ENCODE results near the gene PLCD3.

PLCD3 gene

DNA sequence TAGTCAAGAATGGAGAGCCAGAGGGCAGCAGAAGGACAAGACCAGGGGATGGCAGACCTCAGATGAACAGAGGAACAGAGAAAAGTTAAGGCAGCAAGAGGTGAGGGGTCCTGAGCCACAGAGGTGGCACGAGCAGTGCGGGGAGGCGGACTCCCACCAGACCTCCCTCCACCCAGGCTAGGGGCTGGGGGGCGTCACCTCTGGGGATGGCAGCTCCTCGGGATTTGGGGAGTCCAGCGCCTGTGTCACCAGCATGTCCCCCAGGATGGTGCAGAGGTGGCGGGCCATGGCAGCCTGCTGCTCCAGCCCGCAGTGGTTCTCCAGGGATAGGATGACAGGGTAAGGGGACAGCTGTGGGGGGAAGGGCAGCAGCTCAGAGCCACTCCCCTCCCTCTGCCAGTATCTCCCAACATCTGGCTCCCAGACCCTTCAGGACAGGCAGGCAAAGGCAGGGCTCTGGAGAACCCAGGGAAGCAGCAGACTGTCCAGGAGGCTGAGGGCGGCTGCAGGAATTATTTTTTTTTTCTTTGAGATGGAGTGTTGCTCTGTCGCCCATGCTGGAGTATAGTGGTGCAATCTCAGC lies 15.8 kb downstream of the PLCD3 start:
- no peak for DNase-seq

DNA sequence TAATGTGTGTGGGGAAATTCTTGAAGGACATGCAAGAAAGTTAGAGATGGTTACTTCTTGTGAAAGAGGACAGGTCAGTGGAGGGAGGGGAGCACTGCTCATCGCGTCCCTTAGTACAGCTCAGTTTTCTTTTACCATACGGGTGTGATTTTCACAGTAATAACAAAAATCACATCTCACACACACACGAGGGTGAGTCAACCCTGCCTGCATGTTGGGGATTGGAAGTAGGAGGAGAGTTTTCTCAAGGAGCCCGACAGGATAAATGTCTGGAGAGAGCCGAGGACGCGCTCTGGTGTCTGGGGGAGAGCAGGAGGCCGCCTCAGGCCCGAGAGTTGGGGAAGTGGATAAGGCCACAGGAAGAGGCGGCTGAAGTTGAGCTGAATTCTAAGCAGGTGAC lies 16.4 kb downstream of the PLCD3 start:
- DNase-seq = no peak

- DNase-seq = no peak
Measured at GRCh38 chr17:45115015-45115625, 17.2 kb downstream of the PLCD3 start.

- DNase-seq = no peak
Measured at GRCh38 chr17:45114117-45114932, 18.0 kb downstream of the PLCD3 start.

- DNase-seq = no peak
Measured at GRCh38 chr17:45113424-45113754, 18.9 kb downstream of the PLCD3 start.

GRCh38 chr17:45112559-45113423 lies 19.5 kb downstream of the PLCD3 start:
- no peak for DNase-seq

DNA sequence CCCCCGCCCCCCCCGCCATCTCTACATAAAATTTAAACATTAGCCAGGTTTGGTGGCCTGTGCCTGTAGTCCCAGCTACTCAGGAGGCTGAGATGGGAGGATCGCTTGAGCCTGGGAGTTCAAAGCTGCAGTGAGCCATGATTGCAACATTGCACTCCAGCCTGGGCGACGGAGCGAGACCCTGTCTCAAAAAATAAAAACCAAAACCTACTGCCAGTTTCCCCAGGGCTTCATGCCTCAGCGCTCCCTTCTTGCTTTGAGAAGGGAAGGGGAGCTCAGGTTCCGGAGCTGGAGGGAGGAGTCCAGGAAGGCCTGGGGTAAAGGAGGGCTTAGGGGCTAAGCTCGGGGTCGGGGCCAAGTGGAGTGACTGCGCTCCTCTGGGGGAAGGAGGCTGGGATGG lies 20.5 kb downstream of the PLCD3 start:
- no peak for DNase-seq

- no peak for DNase-seq
Measured at GRCh38 chr17:45110676-45111611, 21.4 kb downstream of the PLCD3 start.

DNA sequence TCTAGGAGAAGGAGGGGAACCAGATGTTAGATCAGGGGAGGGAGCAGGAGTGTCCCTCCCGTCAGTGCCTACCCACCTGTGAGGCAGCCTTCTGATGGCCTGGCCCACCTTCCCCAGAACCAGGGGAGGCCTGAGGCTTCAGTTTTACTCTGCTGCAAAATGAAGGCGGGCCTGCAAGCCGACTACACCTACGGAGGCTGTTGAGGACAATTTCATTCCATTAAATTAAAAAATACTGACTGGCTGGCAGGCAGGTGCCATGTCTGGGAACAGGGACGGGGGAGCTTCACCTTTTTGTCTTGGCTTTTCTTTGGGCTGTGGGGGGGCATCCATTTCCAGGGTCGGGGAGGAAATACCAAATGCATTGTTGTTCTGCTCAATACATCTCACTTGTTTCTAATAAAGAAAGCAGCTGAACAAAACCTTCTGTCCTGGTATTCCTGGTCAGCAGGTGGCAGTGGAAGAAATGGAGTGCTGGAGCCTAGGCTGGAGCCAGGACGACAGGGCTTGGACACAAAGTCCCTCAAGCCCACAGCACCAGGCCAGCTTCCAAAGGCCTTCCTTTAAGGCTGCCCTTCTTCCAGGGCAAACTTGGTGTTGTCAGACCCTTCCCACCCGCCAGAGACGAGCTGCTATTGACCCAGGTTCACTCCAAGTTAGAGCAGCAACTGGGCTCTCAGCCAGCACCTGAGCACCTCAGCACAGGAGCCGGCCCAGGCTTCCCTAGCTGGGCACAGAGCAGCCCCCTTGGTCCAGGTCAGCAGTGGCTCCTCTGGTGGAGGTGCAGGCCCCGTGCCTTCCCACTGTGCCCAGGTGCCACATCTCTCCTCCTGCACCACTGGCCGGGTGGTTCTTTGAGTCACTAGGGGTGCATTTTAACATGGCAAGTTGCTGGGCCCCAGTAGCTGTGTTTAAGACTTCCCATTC lies 23.5 kb downstream of the PLCD3 start:
- no peak for DNase-seq

- no peak for DNase-seq
Measured at GRCh38 chr17:45108051-45108450, 24.3 kb downstream of the PLCD3 start.

GRCh38 chr17:45107293-45108010 lies 24.9 kb downstream of the PLCD3 start:
- DNase-seq = no peak

GRCh38 chr17:45106582-45106981 lies 25.7 kb downstream of the PLCD3 start:
- no peak for DNase-seq

GRCh38 chr17:45106096-45106495 lies 26.2 kb downstream of the PLCD3 start:
- DNase-seq = no peak

DNA sequence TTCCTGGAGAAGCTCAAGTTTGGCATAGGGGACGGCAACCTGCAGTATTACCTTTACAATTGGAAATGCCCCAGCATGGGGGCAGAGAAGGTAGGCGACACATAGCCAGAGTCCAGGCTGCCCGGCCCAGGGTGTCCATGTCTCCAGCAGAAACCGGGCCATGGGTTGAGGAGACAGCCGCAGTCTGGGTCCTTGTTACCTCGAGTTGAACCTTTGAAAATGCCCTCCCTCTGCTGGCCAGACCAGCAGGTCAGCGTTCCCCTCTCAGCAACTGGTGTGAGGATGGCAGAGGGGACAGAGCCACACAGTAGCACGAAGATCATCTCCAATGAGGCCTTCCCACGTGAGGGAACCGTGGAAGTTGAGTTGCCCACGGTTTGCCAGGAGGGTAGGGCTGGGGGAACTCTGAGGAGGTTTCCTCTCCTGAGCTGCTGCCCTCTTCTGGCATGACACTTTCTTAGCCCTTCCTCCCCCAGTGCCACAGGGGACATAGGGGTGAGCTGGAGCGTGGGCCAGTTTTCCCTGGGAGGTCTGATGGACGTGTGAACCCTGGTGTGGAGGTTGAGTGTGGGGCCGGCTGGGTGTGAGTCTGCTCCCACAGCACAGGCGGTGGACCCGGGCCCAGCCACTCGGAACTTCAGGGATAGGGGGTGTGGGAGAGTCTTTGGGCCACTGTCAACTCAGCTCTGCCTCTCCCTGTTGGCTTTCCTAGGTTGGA lies 27.2 kb downstream of the PLCD3 start:
- DNase-seq = no peak

DNA sequence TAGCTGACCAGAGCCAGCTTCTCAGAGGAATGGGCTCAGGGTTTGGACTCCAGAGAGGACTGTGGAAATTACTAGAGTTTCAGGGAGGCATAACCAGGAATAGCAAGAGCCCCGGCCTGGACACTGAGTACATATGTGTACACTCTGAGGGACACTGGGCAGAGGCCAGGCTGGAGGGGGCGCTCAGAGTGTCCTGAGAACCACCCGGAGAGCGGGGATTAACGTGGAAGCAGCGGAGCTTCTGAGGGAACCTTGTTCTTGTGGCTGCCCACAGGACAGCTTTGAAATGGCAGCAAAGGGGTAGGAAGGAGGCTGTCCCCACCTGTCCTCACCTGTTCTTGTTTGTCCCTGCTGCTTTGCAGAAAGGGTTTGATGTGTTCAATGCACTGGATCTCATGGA lies 27.8 kb downstream of the PLCD3 start:
- no peak for DNase-seq

GRCh38 chr17:45104029-45104428 lies 28.3 kb downstream of the PLCD3 start:
- no peak for DNase-seq

GRCh38 chr17:45103269-45103795 lies 29.0 kb downstream of the PLCD3 start:
- DNase-seq = no peak

GRCh38 chr17:45102856-45103255 lies 29.5 kb downstream of the PLCD3 start:
- DNase-seq = no peak
